HT-29 (cell line): Measurements from ENCODE around the gene CD14. TPM values are rescaled to one million over a fixed set of nuclear protein-coding genes. Genes with fewer than 3 reads are reported as not detected.
"Not testable (repeated sequence)": the region's sequence is repeated elsewhere in the genome, so short reads cannot be mapped to it uniquely, and the experiment has no call there.

Source experiments
- DNase-seq: peaks from one replicate; pipeline ENCODE4 v3.0.0-alpha.2; 2015; ENCODE audit warnings: low spot score
- total RNA-seq: library from RNA; depleted of rRNA; stranded (reverse); fragments of >200 nt; shearing (Covaris generic); gene quantifications from 2 replicates; pipeline ENCODE4 v1.2.3, GENCODE V29; 2014

Gene CD14
- total RNA-seq, 1 experiment from 2014 or later: 12.2 TPM

- DNase-seq: no peak
These were observed 2.6 kb upstream of the CD14 start for GRCh38 chr5:140635291-140636257.

GRCh38 chr5:140634103-140634502 is 1.1 kb upstream of the CD14 start:
- DNase-seq: no peak

- DNase-seq: no peak
These were observed 526 bp upstream of the CD14 start for GRCh38 chr5:140633501-140633900.

- DNase-seq: peak; percentile 61
These were observed 482 bp downstream of the CD14 start for GRCh38 chr5:140632366-140633020.

- DNase-seq: peak; percentile 65
These were observed 1.1 kb downstream of the CD14 start for GRCh38 chr5:140631831-140632365.

GRCh38 chr5:140631036-140631417 is 1.9 kb downstream of the CD14 start:
- no peak for DNase-seq

GRCh38 chr5:140630292-140631035 is 2.5 kb downstream of the CD14 start:
- no peak for DNase-seq

GRCh38 chr5:140628711-140629110 is 4.3 kb downstream of the CD14 start:
- no peak for DNase-seq

GRCh38 chr5:140627972-140628371 is 5.0 kb downstream of the CD14 start:
- DNase-seq: no peak

- DNase-seq: not testable (repeated sequence)
These were observed 8.1 kb downstream of the CD14 start for GRCh38 chr5:140624886-140625285.

- not testable (repeated sequence) for DNase-seq
These were observed 9.9 kb downstream of the CD14 start for GRCh38 chr5:140623061-140623460.

- DNase-seq: no peak
These were observed 10.7 kb downstream of the CD14 start for GRCh38 chr5:140622301-140622700.

GRCh38 chr5:140611020-140611521 is 21.9 kb downstream of the CD14 start:
- DNase-seq: peak; percentile 66

- DNase-seq: peak; percentile 88
These were observed 23.8 kb downstream of the CD14 start for GRCh38 chr5:140609126-140609525.

- no peak for DNase-seq
These were observed 24.3 kb downstream of the CD14 start for GRCh38 chr5:140608722-140609121.

- no peak for DNase-seq
These were observed 25.9 kb downstream of the CD14 start for GRCh38 chr5:140607031-140607430.

GRCh38 chr5:140605879-140606278 is 27.1 kb downstream of the CD14 start:
- no peak for DNase-seq

- no peak for DNase-seq
These were observed 29.2 kb downstream of the CD14 start for GRCh38 chr5:140603734-140604133.

GRCh38 chr5:140603446-140603698 is 29.6 kb downstream of the CD14 start:
- not testable (repeated sequence) for DNase-seq

- DNase-seq: no peak
These were observed 30.8 kb downstream of the CD14 start for GRCh38 chr5:140602147-140602546.

- no peak for DNase-seq
These were observed 32.9 kb downstream of the CD14 start for GRCh38 chr5:140600096-140600495.

GRCh38 chr5:140598836-140599235 is 34.1 kb downstream of the CD14 start:
- DNase-seq: no peak
